Rectal smooth muscle tissue (tissue), 1 donor: ENCODE data around the gene HLCS.

Experiments
- H3K27ac ChIP-seq: one replicate; pipeline ENCODE4 v1.7.0; 2013; ENCODE audit warnings: low read depth, low read length, inconsistent platforms
- H3K27me3 ChIP-seq: one replicate; pipeline ENCODE4 v1.7.0; 2013; ENCODE audit warnings: low read length; ENCODE audit not compliant: control insufficient read depth, insufficient read depth
- H3K36me3 ChIP-seq: one replicate; pipeline ENCODE4 v1.7.0; 2013; ENCODE audit warnings: low read length; ENCODE audit not compliant: control insufficient read depth, insufficient read depth
- H3K4me1 ChIP-seq: one replicate; pipeline ENCODE4 v1.7.0; 2013; ENCODE audit warnings: low read length; ENCODE audit not compliant: control insufficient read depth, insufficient read depth
- H3K4me3 ChIP-seq: one replicate; pipeline ENCODE4 v1.7.0; 2013; ENCODE audit warnings: low read length
- H3K9ac ChIP-seq: one replicate; pipeline ENCODE4 v1.7.0; 2013; ENCODE audit warnings: low read length

Gene HLCS

DNA sequence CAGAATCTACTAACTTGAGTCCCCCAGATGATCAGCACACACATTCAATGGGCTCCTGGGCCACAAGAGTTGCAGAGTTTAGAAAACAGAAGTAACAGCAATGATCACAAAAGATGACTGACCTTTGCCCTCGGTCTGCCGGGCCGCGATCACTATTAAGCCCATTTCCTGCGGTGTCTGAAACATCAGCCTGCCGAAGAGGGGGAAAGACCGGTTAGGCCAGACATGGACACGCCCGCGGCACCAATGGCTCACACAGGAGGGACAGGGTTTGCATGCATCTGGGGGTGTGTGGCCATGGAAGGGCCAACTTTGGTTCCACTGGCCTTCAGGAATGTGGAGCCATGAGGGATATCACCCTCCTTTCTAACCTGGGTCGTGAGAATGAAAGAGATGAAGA, 199.4 kb downstream of the HLCS start:
- Histone ChIP-seq H3K4me3 (no peak overlapping the region), H3K9ac (no peak overlapping the region), H3K27ac (no peak overlapping the region), H3K36me3 (no peaks in the 10 kb centered on the region), H3K4me1 (no peaks in the 10 kb centered on the region), H3K27me3 (no peaks in the 10 kb centered on the region)

- Histone ChIP-seq H3K27ac (no peak overlapping the region), H3K4me3 (no peak overlapping the region), H3K36me3 (no peaks in the 10 kb centered on the region), H3K9ac (no peak overlapping the region), H3K27me3 (no peaks in the 10 kb centered on the region), H3K4me1 (no peaks in the 10 kb centered on the region)
These were observed 200.0 kb downstream of the HLCS start for GRCh38 chr21:36766511-36766910.

- Histone ChIP-seq H3K9ac (no peak overlapping the region), H3K4me3 (no peak overlapping the region), H3K4me1 (no peaks in the 10 kb centered on the region), H3K27ac (no peak overlapping the region), H3K36me3 (no peaks in the 10 kb centered on the region), H3K27me3 (no peaks in the 10 kb centered on the region)
These were observed 201.2 kb downstream of the HLCS start for GRCh38 chr21:36765229-36765628.

DNA sequence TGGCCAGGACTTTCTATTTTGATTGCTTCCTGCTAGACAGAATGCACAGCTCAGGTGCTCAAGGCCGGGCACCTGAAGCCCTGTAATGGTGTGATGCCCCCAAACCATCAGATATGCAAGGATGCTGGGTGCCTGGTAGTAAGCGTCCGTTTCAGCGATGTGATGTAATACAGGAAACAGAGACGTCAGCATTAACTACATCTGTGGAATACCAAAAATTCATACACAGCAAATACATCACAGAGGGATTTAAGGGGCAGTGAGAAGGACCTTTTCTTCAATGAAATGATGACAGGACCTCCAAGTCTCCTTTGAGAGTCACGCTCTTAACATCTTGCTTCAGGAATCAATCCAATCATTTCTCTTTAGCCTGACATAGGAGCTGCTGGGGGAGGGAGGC, 203.2 kb downstream of the HLCS start:
- Histone ChIP-seq H3K4me1 (no peaks in the 10 kb centered on the region), H3K4me3 (no peak overlapping the region), H3K27ac (no peak overlapping the region), H3K9ac (no peak overlapping the region), H3K27me3 (no peaks in the 10 kb centered on the region), H3K36me3 (no peaks in the 10 kb centered on the region)

- no peaks in the 10 kb centered on the region for H3K4me1 ChIP-seq
- H3K9ac ChIP-seq, result no peak overlapping the region
- no peaks in the 10 kb centered on the region for H3K36me3 ChIP-seq
- no peak overlapping the region for H3K4me3 ChIP-seq
- no peak overlapping the region for H3K27ac ChIP-seq
- H3K27me3 ChIP-seq, result no peaks in the 10 kb centered on the region
These were observed 203.8 kb downstream of the HLCS start for GRCh38 chr21:36762642-36763041.

DNA sequence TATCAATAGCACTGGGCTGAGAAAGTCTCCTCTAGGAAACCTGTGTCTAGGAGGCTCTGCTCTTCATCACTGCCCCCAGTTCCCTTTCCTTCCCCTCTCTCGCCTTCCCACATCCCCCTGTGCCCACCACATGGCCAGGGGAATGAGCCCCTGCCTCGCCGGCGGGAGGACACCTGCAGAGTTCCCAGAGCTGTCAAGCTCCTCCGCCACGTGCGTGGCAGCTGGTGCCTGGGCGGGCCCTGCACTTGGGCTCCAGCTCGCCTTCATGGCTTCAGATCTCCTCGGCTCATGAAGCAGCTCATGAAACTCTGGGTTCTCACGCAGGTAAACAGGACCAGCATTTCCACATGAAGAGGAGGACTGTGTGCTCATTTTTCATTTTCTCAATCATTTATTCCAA, 204.8 kb downstream of the HLCS start:
- Histone ChIP-seq H3K9ac (no peak overlapping the region), H3K27me3 (no peaks in the 10 kb centered on the region), H3K4me3 (no peak overlapping the region), H3K4me1 (no peaks in the 10 kb centered on the region), H3K27ac (no peak overlapping the region), H3K36me3 (no peaks in the 10 kb centered on the region)

DNA sequence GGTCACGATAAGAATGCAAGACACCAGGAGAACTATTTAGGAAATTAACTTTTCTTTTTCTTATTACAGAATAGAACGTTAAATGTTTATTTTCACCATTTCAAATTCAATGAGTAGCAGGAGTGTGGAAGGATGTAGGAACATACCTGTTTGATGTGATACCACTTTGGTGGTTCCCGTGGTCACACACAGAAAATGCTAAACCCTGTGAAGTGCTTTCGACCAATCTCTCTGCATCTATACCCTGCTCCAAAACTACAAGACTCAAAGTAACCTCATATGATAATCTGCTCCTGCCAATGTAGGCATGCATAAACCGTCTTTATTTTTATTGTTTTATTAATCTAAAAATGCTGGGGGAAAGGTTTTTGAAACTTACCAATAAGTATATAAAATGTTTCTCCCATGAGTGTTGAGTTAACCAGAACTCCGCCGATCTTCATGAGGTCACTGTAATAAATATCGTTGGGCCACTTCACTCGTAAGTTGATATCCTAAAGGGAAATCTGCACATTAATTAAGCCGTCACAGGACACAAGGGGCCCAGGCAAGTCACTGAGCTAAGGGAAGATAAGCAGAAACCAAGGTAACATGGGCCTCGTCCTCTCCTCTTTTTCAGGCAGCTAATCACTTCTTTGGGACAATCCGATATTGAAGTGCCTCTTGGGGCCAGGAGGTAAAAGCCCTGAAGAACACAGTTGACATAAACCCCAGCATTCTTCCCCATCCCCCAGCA, 207.0 kb downstream of the HLCS start:
- Histone ChIP-seq H3K4me3 (no peak overlapping the region), H3K4me1 (no peaks in the 10 kb centered on the region), H3K27me3 (no peaks in the 10 kb centered on the region), H3K9ac (no peak overlapping the region), H3K27ac (no peak overlapping the region), H3K36me3 (no peaks in the 10 kb centered on the region)

DNA sequence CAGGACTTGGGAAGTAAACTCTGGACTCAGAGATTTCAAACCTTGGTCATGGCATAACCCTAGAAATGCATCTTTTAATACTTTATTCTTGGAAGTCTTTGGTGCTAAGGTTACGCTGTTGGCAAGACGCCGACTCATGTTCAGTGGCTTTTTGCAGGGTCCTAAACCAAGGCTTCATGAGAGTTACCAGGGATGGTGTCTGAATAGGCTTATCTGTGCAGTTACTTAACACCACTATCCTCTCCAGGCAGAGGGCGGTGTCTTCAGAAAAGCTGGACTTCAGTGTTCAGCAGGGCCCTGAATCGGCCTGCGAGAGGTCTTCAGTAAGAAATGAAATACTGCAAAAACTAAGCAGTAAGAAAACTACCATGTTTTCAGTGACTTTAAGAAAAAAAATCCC, 209.3 kb downstream of the HLCS start:
- H3K9ac ChIP-seq, result no peak overlapping the region

GRCh38 chr21:36756527-36756926, 209.9 kb downstream of the HLCS start:
- Histone ChIP-seq H3K4me1 (no peaks in the 10 kb centered on the region), H3K36me3 (peaks cover 2% of the 10 kb centered on the region), H3K9ac (no peak overlapping the region), H3K27me3 (no peaks in the 10 kb centered on the region), H3K4me3 (no peak overlapping the region), H3K27ac (no peak overlapping the region)

More for the DNA sequence above, 209.3 kb downstream of the HLCS start:
- Histone ChIP-seq H3K36me3 (peaks cover 2% of the 10 kb centered on the region), H3K4me1 (no peaks in the 10 kb centered on the region), H3K4me3 (no peak overlapping the region), H3K27ac (no peak overlapping the region), H3K27me3 (no peaks in the 10 kb centered on the region)

GRCh38 chr21:36754241-36754898, 212.1 kb downstream of the HLCS start:
- H3K27ac ChIP-seq, result no peak overlapping the region
- peaks cover 3% of the 10 kb centered on the region for H3K4me1 ChIP-seq
- H3K9ac ChIP-seq, result no peak overlapping the region
- H3K4me3 ChIP-seq, result no peak overlapping the region
- no peaks in the 10 kb centered on the region for H3K27me3 ChIP-seq
- peaks cover 2% of the 10 kb centered on the region for H3K36me3 ChIP-seq

DNA sequence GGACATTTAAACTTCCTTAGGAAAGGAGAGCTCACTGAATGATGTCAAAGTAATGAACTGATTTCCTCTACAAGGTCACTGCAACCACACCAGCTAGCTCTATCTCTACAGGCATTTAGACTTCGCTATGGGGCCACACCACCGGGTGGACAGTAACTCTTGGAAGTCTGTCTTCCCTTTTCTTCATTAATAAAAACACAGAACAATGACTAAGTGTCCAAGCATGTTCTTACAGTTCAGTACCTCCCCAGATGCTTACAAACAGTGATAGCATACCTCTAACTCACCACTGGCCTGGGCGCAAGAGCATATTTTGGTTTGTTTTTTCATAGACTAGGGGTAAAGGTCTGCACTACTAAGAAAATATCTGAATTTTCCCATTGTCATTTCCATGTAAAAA, 212.9 kb downstream of the HLCS start:
- H3K9ac ChIP-seq, result no peak overlapping the region
- H3K4me3 ChIP-seq, result no peak overlapping the region
- no peaks in the 10 kb centered on the region for H3K27me3 ChIP-seq
- H3K27ac ChIP-seq, result no peak overlapping the region
- peaks cover 3% of the 10 kb centered on the region for H3K4me1 ChIP-seq
- H3K36me3 ChIP-seq, result peaks cover 2% of the 10 kb centered on the region

DNA sequence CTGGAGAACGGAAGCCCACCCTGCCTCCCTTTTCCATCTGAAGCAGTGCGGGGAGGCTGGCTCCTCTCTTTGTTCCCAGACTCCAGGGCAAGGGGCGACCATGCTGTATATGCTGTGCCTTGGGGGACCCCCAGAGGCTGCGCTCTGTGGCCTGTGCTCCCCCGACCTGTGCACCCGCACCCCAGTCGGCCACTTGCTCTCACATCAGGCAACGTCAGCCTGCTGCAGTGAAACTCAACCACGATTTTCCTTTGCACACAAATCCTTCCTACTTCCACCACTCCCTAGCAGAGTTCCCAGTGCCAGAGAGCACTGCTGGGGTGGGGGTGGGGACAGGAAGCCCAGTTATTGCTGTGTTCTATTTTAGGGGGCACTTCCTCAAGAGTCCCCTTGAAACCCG, 215.1 kb downstream of the HLCS start:
- H3K4me3 ChIP-seq, result no peak overlapping the region

DNA sequence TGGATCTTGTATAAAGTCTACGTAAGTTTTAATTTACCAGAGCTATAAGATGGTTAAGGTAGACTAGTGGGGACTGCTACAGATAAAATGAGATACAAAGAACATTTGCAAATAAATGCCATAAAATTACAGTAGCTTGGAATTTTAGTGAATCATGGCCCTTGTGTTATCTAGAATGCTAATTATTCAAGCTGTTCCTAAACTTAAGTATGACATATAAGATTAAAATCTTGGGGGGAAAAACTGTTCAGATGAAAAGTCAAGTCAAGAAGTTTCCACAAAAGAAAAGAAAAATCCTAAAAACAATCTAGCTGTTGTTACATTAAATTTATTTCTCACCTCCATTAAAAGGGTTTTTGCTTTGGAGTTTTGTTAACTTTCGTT, 215.9 kb downstream of the HLCS start:
- Histone ChIP-seq H3K4me3 (no peak overlapping the region), H3K9ac (no peak overlapping the region), H3K4me1 (peaks cover 3% of the 10 kb centered on the region), H3K27ac (no peak overlapping the region), H3K27me3 (peaks cover 5% of the 10 kb centered on the region), H3K36me3 (peaks cover 2% of the 10 kb centered on the region)

More for the DNA sequence above, 215.1 kb downstream of the HLCS start:
- Histone ChIP-seq H3K9ac (no peak overlapping the region), H3K27ac (no peak overlapping the region), H3K27me3 (peaks cover 5% of the 10 kb centered on the region), H3K4me1 (peaks cover 3% of the 10 kb centered on the region), H3K36me3 (peaks cover 2% of the 10 kb centered on the region)
